GM21619 (cell line): Measurements from ENCODE around the gene PDCD2L.
"Not testable (repeated sequence)": the region's sequence is repeated elsewhere in the genome, so short reads cannot be mapped to it uniquely, and the experiment has no call there.

Experiments used
- ATAC-seq: cut with Tn5 transposase; IDR thresholded peaks from one replicate; pipeline ENCODE4 v1.9.1; 2021; ENCODE audit not compliant: unreplicated experiment

PDCD2L gene

DNA sequence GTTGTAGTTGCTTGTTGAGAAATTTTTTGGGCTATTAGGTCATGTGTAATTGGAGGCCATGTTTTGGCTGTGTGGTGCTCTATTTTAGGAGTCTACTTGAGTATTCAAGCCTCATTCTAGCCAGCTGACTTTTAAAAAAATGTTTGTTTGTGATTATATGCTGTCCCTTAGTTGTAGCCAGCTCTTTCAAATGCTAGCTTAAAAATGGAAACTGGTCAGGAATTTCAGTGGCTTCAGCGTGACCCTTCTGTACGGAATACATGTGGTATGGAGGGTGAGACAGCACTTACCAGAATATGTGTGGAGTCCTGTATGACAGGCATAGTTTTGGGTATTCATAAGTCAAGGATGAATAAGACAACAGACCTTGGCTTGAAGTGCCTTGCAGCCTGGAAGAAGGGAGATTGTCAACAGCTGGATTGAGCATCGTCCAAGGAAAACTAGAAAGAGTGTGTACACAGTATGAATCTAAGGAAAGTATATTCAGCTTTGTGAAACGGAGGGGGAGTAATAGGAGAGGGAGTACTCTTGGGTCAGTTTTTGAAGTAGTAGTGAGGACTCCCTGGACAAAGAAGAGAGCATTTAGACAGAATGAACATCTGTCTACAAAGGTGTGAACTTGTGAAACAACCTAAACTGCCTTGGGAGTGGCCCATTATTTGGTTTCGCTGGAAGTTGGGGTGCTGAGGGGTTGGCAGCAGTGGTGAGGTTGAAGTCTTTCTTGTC is 57.3 kb downstream of the PDCD2L start:
- no peak for ATAC-seq

DNA sequence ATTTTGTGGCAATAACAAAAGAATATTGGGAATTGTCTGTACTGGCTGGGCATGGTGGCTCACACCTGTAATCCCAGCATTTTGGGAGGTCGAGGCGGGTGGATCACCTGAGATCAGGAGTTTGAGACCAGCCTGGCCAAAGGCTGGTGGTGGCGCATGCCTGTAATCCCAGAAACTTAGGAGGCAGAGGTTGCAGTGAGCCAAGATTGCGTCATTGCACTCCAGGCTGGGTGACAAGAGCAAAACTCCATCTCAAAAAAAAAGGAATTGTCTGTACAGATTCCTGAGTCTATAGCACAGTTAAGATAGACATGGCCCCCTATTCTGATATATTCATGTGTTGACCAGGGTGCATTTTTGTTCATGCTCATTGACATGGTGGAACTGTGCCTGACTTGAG is 60.6 kb downstream of the PDCD2L start:
- ATAC-seq = not testable (repeated sequence)

DNA sequence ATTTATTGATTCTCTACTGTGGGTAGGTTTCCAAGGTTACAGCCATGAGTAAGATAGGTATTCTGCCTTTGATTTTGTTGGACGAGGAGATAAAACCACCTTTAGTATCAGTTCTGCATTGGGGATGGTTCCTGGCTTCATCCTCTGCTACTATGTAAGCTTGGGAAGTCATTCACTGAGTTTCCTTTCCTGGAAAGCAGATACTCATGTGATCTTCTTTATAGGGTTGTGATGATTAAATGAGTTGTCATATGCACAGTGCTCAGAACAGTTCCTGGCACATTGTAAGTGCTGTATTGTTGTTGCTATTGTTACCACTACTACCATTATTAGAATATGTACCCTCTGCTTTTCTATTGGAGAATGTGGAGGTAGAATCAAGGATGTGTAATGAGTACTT is 64.2 kb downstream of the PDCD2L start:
- ATAC-seq = no peak

DNA sequence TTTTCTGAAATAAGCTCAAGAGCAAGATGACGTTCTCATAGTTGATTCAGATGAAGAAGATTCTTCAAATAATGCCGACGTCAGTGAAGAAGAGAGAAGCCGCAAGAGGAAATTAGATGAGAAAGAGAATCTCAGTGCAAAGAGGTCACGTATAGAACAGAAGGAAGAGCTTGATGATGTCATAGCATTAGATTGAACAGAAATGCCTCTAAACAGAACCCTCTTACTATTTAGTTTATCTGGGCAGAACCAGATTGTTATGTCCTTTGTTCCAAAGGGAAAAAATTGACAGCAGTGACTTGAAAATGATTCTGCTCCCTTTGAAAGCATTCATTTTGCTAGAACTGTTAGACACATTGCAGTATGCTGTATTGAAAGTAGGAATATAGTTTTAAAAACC is 64.8 kb downstream of the PDCD2L start:
- ATAC-seq = not testable (repeated sequence)

DNA sequence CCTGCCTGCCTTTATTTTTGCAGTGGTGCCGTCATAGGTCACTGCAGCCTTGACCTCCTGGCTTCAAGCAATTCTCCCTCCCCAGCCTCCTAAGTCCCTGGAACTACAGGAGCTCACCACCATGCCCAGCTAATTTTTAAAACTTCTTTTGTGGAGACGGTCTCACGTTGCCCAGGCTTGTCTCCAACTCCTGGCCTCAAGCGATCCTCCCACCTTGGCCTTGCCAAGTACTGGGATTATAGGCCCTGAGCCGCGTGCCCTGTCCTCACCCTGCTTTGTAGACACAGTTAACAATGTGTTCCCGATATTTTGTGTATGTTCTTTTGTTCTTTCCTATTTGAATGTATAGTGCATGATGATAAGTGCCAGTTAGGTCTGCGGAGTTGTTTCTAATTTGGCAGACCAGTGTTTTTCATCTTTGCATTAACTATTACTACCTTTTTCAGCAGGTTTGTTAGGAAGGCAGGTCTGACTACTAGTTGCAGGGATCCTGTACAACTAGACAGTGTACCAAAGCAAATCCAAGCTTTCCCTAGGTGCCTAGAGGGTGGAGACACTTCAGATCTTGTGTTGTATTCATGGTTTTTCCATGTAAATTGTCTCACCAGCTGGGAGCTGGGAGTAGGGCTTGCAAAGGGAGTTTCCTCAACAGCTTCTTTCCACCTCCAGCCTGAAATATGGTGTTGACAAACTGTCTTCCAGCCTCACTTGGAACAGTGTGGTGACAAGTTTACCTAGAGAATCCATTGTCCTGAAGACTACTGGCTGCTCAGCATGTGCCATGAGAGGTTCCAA is 67.9 kb downstream of the PDCD2L start:
- no peak for ATAC-seq

DNA sequence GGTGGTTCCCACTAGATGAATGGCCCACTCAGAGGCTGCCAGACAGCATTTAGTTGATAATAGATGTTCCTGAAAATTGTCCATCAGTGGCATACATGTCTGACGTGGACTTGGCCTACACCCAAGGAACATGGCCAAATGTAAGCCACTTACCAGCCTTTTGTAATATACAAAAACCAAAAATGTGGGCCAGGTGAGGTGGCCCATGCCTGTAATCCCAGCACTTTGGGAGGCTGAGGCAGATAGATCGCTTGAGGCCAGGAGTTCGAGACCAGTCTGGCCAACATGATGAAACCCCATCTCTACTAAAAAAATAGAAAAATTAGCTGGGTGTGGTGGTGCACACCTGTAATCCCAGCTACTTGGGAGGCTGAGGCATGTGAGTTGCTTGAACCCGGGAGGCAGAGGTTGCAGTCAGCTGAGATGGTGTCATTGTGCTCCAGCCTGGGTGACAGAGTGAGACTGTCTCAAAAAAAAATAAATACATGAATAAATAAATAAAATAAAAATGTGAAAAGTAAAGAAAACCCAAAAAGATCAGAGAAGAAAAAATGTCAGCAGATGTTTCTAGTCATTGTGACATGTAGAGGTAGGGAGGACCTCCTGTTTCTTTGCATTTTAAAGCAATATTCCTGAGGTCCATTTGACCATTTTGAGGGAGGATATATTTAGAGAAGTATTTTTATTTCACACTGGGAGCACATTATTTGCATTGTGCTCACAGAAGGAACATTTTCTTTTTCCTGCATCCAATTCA is 70.2 kb downstream of the PDCD2L start:
- ATAC-seq = no peak

DNA sequence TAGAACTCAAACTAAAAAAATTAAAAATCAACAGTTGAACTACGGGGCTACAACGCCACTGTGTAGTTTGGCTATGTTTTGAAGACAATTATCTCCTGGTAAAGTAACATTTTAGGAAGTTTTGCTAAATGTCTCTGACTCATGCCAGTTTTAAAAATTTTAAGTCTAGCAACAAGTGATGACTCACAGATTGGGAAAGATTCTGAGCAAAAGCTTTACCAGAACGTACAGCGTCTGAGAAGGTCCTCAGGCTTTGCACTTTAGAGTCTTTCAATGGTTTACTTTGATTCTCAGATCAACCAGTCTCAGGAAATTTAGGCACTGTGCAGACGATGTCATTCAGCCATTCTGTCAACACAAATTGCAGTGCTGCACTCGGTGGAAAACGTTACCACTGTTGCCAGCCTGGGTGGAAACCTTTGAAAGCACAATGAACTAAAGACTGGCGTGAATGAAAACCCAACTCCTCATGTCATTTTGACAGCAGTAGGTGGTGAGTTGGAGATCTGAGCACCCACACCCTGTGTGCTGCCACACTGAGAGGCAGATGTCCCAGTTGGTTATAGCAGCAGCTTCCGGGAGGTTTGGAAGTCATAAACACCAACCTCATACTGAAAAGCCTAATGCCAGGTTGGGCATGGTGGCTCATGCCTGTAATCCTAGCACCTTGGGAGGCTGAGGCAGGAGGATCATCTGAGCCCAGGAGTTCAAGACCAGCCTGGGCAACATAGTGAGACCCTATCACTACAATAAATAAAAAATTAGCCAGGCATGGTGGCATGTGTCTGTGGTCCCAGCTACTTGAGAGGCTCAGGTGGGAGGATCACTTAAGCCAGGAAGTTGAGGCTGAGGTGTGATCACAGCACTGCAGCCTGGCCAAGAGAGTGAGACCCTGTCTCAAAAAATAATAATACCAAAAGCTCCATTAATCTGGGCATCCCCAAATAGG is 71.1 kb downstream of the PDCD2L start:
- ATAC-seq = no peak
